ENCODE measurements around the gene M1AP. TPM values are rescaled to one million over a fixed set of nuclear protein-coding genes. Genes with fewer than 3 reads are reported as not detected.

M1AP gene
- polyA plus RNA-seq, 1 donor (not counting 4 experiments of a cell fraction or from before 2014, with no cell fraction given), result 0.21 TPM

DNA sequence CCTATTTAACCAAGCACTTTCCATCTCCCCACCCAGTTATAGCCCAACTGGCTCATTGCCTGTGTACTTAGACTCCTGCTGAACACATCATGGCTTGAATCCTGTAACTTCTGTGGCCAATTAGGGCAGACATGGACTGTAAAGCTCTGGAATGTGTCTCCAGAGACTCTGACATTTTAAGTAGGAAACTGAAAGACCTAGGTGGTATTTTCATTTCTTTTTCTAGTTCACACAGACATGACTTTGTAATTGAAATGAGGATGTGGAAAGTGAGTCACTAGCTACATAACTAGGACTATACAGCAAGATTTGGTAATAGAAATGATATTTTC lies 81.4 kb downstream of the M1AP start:
- no peak for FAIRE-seq

GRCh38 chr2:74566076-74566753 lies 81.9 kb downstream of the M1AP start:
- Histone ChIP-seq H3K9me1 (ENCODE audit: control insufficient read depth, extremely low read depth, insufficient read depth, low read length) (no peaks in the 10 kb centered on the region), H3K36me3 (ENCODE audit: control insufficient read depth in 2 of 2, extremely low read depth in 1 of 2, insufficient read depth in 2 of 2, low read length in 2 of 2) (no peaks in the 10 kb centered on the region), H3K9ac (ENCODE audit: control insufficient read depth, extremely low read depth, insufficient read depth, low read length) (no peak overlapping the region), H3K79me2 (ENCODE audit: control insufficient read depth, insufficient read depth, low read length) (no peaks in the 10 kb centered on the region), H3K27ac (ENCODE audit: control insufficient read depth, insufficient read depth, low read length) (no peak overlapping the region), H4K20me1 (ENCODE audit: control insufficient read depth, extremely low read depth, insufficient read depth, low read length) (no peaks in the 10 kb centered on the region), H3K27me3 (ENCODE audit: control insufficient read depth, extremely low read depth, insufficient read depth, low read length) (no peaks in the 10 kb centered on the region), H3K9me3 (ENCODE audit: control insufficient read depth, low read depth, low read length) (no peaks in the 10 kb centered on the region), H3K4me2 (ENCODE audit: control insufficient read depth, extremely low read depth, insufficient read depth, low read depth, low read length) (no peak overlapping the region), H3K4me1 (ENCODE audit: control insufficient read depth, extremely low read depth, insufficient read depth, low read length) (peaks cover 46% of the 10 kb centered on the region), H3K4me3 (ENCODE audit: control insufficient read depth in 2 of 3, extremely low read depth in 1 of 3, insufficient read depth in 2 of 3, low read depth in 1 of 3, low read length in 3 of 3) (no peak overlapping the region), H2AFZ (ENCODE audit: control insufficient read depth, low read length) (no peak overlapping the region)
- DNase-seq (ENCODE audit: low read depth, low spot score), result no peak
- no peak for TF ChIP-seq CTCF (optimal IDR thresholded peaks at IDR 0.05 in 1 of 3, IDR thresholded peaks at IDR 0.05 in 1 of 3, conservative IDR thresholded peaks at IDR 0.05 in 1 of 3; ENCODE audit: extremely low read depth in 1 of 3, insufficient read depth in 2 of 3, low read length in 3 of 3)
- TF ChIP-seq EZH2 (IDR thresholded peaks at IDR 0.05; ENCODE audit: low read length), result no peak
- dilution Hi-C loops (cut with MboI; ENCODE audit: extremely low pct_ligation_motif_present, low sequenced_read_pairs), result no loop called here
- no peak for FAIRE-seq

More for the DNA sequence above, 81.4 kb downstream of the M1AP start:
- H3K79me2 ChIP-seq (ENCODE audit: control insufficient read depth, insufficient read depth, low read length), result no peaks in the 10 kb centered on the region
- H3K4me1 ChIP-seq (ENCODE audit: control insufficient read depth, extremely low read depth, insufficient read depth, low read length), result peaks cover 46% of the 10 kb centered on the region
- no peak for DNase-seq (ENCODE audit: low read depth, low spot score)
- H3K9me3 ChIP-seq (ENCODE audit: control insufficient read depth, low read depth, low read length), result no peaks in the 10 kb centered on the region
- H3K9ac ChIP-seq (ENCODE audit: control insufficient read depth, extremely low read depth, insufficient read depth, low read length), result no peak overlapping the region
- H3K27ac ChIP-seq (ENCODE audit: control insufficient read depth, insufficient read depth, low read length), result no peak overlapping the region
- no peaks in the 10 kb centered on the region for H3K27me3 ChIP-seq (ENCODE audit: control insufficient read depth, extremely low read depth, insufficient read depth, low read length)
- H2AFZ ChIP-seq (ENCODE audit: control insufficient read depth, low read length), result peak overlapping the region; percentile 6
- H4K20me1 ChIP-seq (ENCODE audit: control insufficient read depth, extremely low read depth, insufficient read depth, low read length), result no peaks in the 10 kb centered on the region
- no peak overlapping the region for H3K4me2 ChIP-seq (ENCODE audit: control insufficient read depth, extremely low read depth, insufficient read depth, low read depth, low read length)
- H3K9me1 ChIP-seq (ENCODE audit: control insufficient read depth, extremely low read depth, insufficient read depth, low read length), result no peaks in the 10 kb centered on the region
- H3K4me3 ChIP-seq (ENCODE audit: control insufficient read depth in 2 of 3, extremely low read depth in 1 of 3, insufficient read depth in 2 of 3, low read depth in 1 of 3, low read length in 3 of 3), result no peak overlapping the region
- dilution Hi-C loops (cut with MboI; ENCODE audit: extremely low pct_ligation_motif_present, low sequenced_read_pairs), result no loop called here
- H3K36me3 ChIP-seq (ENCODE audit: control insufficient read depth in 2 of 2, extremely low read depth in 1 of 2, insufficient read depth in 2 of 2, low read length in 2 of 2), result no peaks in the 10 kb centered on the region
- TF ChIP-seq EZH2 (IDR thresholded peaks at IDR 0.05; ENCODE audit: low read length) (no peak), CTCF (optimal IDR thresholded peaks at IDR 0.05 in 1 of 3, IDR thresholded peaks at IDR 0.05 in 1 of 3, conservative IDR thresholded peaks at IDR 0.05 in 1 of 3; ENCODE audit: extremely low read depth in 1 of 3, insufficient read depth in 2 of 3, low read length in 3 of 3) (no peak)
